Cardiac ventricle fibroblast (primary cell): Measurements from ENCODE around the gene PFDN5. TPM values are rescaled to one million over a fixed set of nuclear protein-coding genes. Genes with fewer than 3 reads are reported as not detected.

Source experiments
- total RNA-seq: library from RNA; depleted of rRNA; stranded (reverse); fragments of >200 nt; gene quantifications from 2 replicates; pipeline ENCODE4 v1.2.3, GENCODE V29; 2015

Gene PFDN5
- total RNA-seq = 553 and 569 TPM in 2 replicates

DNA sequence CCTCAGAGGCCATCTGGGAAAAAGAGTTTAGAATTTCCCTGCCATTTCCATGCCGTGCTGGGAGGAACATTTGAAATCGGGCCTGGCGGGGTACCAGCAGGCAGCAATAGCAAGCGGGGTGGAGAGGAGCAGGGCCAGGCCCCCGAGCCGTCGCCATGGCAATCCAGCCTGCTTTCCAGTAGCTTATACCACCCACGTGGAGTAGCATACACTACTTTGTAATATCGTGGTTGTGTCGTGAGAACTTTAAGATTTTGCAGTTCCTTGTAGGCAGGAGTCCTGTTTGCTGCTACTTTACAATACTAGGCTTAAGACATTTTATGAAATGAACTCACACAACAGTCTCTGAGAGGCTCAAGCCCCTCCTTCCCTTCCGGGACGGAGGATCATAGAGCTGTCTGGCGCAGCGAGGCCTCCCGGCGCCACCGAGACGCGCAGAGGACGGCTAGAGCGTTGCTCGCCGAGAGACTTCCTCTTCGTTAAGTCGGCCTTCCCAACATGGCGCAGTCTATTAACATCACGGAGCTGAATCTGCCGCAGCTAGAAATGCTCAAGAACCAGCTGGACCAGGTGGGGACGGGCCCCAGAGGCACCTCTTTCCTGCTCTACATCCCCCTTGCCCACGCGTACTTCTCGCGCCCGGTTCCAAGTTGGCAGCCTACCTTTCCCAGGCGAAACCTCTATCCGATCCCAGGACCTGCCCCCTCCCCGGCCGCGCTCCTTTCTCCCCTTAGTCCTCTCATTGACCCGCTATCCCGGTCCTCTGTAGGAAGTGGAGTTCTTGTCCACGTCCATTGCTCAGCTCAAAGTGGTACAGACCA lies at the start of gene PFDN5:
TSS of gene PFDN5 (plus strand) at position 473 of the 821 bp plus-strand sequence. CDS start at position 499, 26 bp downstream.

DNA sequence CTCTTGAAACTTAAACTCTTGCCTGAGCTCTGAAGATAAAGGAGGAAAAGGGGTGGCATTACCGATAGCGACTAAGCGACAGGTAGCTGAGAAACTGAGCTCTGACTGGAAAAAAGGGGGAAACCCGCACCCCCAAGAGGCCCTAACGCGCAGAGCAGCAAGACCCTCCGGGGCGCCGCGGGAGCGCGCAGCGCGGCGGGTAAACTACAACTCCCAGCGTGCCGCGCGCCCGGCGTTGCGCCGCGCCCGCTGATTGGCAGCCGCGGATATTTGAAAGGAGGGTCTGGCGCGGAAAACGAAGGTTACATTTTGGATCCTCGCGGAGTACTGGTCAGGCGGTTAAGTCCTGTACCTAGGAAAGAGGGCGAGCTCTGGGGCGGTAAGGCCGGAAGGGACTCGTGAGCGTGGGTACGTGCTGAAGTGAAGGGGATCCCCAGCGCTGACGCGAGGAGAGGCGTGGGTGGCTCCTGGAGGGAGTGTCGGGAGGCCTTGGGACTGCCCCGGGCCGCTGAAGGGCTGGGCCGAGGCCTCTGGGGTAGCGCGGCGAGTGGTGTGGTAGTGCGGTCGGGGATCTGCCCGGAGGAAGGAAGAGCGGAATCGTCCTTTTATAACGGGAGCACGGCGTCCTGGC lies 27.2 kb upstream of the PFDN5 start, which contains the start of gene ESPL1:
TSS of gene ESPL1 (plus strand) at position 301 of the 631 bp plus-strand sequence. CDS start 468 bp downstream, outside the sequence.

DNA sequence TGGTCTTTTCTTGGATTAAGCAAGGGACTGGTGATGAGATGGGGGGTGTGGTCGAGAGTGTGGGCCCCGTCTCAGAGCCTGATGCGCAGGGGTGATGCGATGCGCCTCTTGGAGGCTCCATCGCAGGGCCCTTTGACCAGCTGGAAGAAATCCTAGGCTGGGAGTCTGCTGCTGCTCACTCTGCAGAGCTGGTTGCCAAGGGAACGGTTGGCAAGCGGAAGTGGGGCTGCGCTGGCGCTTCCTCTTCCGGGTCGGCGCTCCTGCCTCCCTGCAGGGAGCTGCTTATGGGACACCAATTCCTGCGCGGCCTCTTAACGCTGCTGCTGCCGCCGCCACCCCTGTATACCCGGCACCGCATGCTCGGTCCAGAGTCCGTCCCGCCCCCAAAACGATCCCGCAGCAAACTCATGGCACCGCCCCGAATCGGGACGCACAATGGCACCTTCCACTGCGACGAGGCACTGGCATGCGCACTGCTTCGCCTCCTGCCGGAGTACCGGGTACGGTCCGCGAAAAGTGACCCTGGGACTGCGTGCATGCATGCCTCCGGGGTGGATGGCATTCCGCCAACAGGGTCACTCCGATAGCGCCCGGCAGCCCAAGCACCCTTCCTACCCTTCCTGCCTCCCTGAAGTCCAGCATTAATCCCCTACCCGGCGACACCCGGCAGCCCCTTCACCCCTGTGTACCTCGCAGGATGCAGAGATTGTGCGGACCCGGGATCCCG lies 4.3 kb downstream of the PFDN5 start, which contains the start of gene MYG1:
TSS of gene MYG1 (plus strand) at position 242 of the 727 bp plus-strand sequence. CDS start at position 285, 43 bp downstream.

DNA sequence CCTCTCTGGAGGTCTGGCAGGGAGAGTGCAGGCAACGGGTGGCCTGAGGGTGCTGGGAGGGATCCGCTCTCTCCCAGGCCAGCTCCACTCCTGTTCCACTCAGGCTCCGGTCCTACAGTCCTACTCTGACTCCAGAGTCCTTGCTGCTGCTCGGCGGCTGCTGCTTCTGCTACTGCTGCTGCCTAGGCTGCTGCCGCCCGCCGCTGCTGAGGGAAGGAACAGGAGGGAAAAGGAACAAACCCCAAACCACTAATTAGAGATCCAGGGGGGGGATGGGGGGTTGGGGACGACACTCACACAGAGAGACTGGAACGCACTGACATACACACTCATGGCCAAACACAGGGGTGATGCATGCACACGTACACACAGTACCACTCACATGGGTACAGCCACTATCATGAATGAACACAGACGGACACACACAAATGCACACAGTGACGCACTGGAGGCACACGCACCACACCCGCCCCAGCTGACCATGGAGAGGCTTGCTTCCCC lies 40.9 kb downstream of the PFDN5 start, which contains the start of gene SP7:
TSS of gene SP7 (minus strand) at position 174 of the 501 bp plus-strand sequence. CDS start 708 bp downstream, outside the sequence.

Other genes starting within 250 kb of the PFDN5 start
- gene TNS2, start 245.5 kb upstream of the PFDN5 start, total RNA-seq = 92.5 and 97.3 TPM in 2 replicates
- 18.2 and 24.9 TPM in 2 replicates for gene SPRYD3, start 216.2 kb upstream of the PFDN5 start, total RNA-seq
- gene IGFBP6, start 197.9 kb upstream of the PFDN5 start, total RNA-seq = 457 and 644 TPM in 2 replicates
- gene SOAT2, start 192.1 kb upstream of the PFDN5 start, total RNA-seq = not detected in 2 replicates
- gene ZNF740, start 114.8 kb upstream of the PFDN5 start, total RNA-seq = 6.0 and 7.5 TPM in 2 replicates
- 6.8 and 16.6 TPM in 2 replicates for gene CSAD, start 114.6 kb upstream of the PFDN5 start, total RNA-seq
- 0.59 TPM in 1 of 2 replicates, not detected in the other for gene ITGB7, start 88.3 kb upstream of the PFDN5 start, total RNA-seq
- gene RARG, start 63.3 kb upstream of the PFDN5 start, total RNA-seq = 15.8 and 16.4 TPM in 2 replicates
- 1.1 and 3.6 TPM in 2 replicates for gene ESPL1, start 27.2 kb upstream of the PFDN5 start, total RNA-seq
- gene MYG1, start 4.2 kb downstream of the PFDN5 start, total RNA-seq = 44.5 and 67.0 TPM in 2 replicates
- gene AAAS, start 26.1 kb downstream of the PFDN5 start, total RNA-seq = 29.9 and 44.4 TPM in 2 replicates
- not detected in 2 replicates for gene SP7, start 40.8 kb downstream of the PFDN5 start, total RNA-seq
- gene SP1, start 84.6 kb downstream of the PFDN5 start, total RNA-seq = 32.3 and 35.4 TPM in 2 replicates
- gene AMHR2, start 128.3 kb downstream of the PFDN5 start, total RNA-seq = not detected in 2 replicates
- 61.0 and 79.9 TPM in 2 replicates for gene PRR13, start 146.2 kb downstream of the PFDN5 start, total RNA-seq
- gene PCBP2, start 156.6 kb downstream of the PFDN5 start, total RNA-seq = 506 and 512 TPM in 2 replicates
- 30.6 and 31.4 TPM in 2 replicates for gene MAP3K12, start 203.9 kb downstream of the PFDN5 start, total RNA-seq
- gene TARBP2, start 205.7 kb downstream of the PFDN5 start, total RNA-seq = 26.5 and 32.2 TPM in 2 replicates
- not detected in 2 replicates for gene NPFF, start 211.9 kb downstream of the PFDN5 start, total RNA-seq